HepG2 (cell line): ENCODE data around the gene SIMC1. TPM values are rescaled to one million over a fixed set of nuclear protein-coding genes. Genes with fewer than 3 reads are reported as not detected.
A peak's percentile ranks its signal among the peaks of the same experiment; 100 is the strongest.

Source experiments
- ARNT2 ChIP-seq: sonication (generic); formaldehyde crosslinking; IDR thresholded peaks from 2 replicates; pipeline ENCODE4 v1.8.0; 2022; ENCODE audit warnings: mild to moderate bottlenecking, low read depth, missing genetic modification reagents, moderate library complexity
- ATRX ChIP-seq: sonication (generic); formaldehyde crosslinking; IDR thresholded peaks from 2 replicates; pipeline ENCODE4 v1.4.0; 2020; ENCODE audit warnings: missing genetic modification reagents, borderline replicate concordance
- GATA4 ChIP-seq: sonication (generic); IDR thresholded peaks from 2 replicates; pipeline ENCODE4 v1.6.1; 2016; ENCODE audit warnings: antibody characterized with exemption, low read depth, borderline replicate concordance
- GFI1 ChIP-seq: sonication (generic); formaldehyde crosslinking; IDR thresholded peaks from 2 replicates; pipeline ENCODE4 v1.5.0; 2020; ENCODE audit warnings: missing genetic modification reagents, mild to moderate bottlenecking, borderline replicate concordance
- HDAC1 ChIP-seq: sonication (generic); formaldehyde crosslinking; IDR thresholded peaks from 2 replicates; pipeline ENCODE4 v1.5.1; 2020; ENCODE audit warnings: mild to moderate bottlenecking, missing genetic modification reagents
- KDM1A ChIP-seq: IDR thresholded peaks from 2 replicates; pipeline ENCODE4 v1.6.1; 2016; ENCODE audit warnings: missing compliant biosample characterization
- MZF1 ChIP-seq: sonication (generic); formaldehyde crosslinking; IDR thresholded peaks from 2 replicates; pipeline ENCODE4 v1.8.1; 2023; ENCODE audit warnings: mild to moderate bottlenecking, missing genetic modification reagents, borderline replicate concordance
- NFE2 ChIP-seq: sonication (generic); formaldehyde crosslinking; IDR thresholded peaks from 2 replicates; pipeline ENCODE4 v1.4.0; 2020; ENCODE audit warnings: missing genetic modification reagents
- NONO ChIP-seq, 2 experiments: fragments of 450-650 bp in 1 of 2; sonication (generic) in 1 of 2; formaldehyde crosslinking in 1 of 2; IDR thresholded peaks in 1 of 2; conservative IDR thresholded peaks in 1 of 2; 2 replicates each; pipeline versions ENCODE4 v1.6.1 to v1.8.0; 2017 to 2022; ENCODE audit warnings: mild to moderate bottlenecking in 1 of 2, missing genetic modification reagents in 1 of 2, moderate library complexity in 1 of 2
- POLR2AphosphoS5 ChIP-seq: IDR thresholded peaks from 2 replicates; pipeline ENCODE4 v1.6.1; 2012; ENCODE audit warnings: low read depth, low read length
- PRPF4 ChIP-seq: fragments of 200-400 bp; formaldehyde crosslinking; IDR thresholded peaks from 2 replicates; pipeline ENCODE4 v1.6.1; 2016; ENCODE audit warnings: low read length, low read depth; ENCODE audit not compliant: poor library complexity, severe bottlenecking
- SALL1 ChIP-seq: sonication (generic); formaldehyde crosslinking; IDR thresholded peaks from 2 replicates; pipeline ENCODE4 v1.8.0; 2022; ENCODE audit warnings: mild to moderate bottlenecking, missing genetic modification reagents
- SMC3 ChIP-seq: IDR thresholded peaks from 2 replicates; pipeline ENCODE4 v1.6.1; 2011; ENCODE audit warnings: low read length, improper control_type of control experiment
- TGIF2 ChIP-seq: IDR thresholded peaks from 2 replicates; pipeline ENCODE4 v1.6.1; 2016; ENCODE audit warnings: control low read depth, missing compliant biosample characterization
- ZBTB38 ChIP-seq: sonication (generic); formaldehyde crosslinking; IDR thresholded peaks from 2 replicates; pipeline ENCODE4 v1.5.1; 2020; ENCODE audit warnings: mild to moderate bottlenecking, missing genetic modification reagents
- ZNF326 ChIP-seq: sonication (generic); formaldehyde crosslinking; IDR thresholded peaks from 2 replicates; pipeline ENCODE4 v1.4.0; 2020; ENCODE audit warnings: missing genetic modification reagents, borderline replicate concordance
- ZNF761 ChIP-seq: sonication (generic); formaldehyde crosslinking; conservative IDR thresholded peaks from 2 replicates; pipeline ENCODE4 v1.4.0; 2020; ENCODE audit warnings: mild to moderate bottlenecking, missing genetic modification reagents
- ZSCAN9 ChIP-seq: IDR thresholded peaks from 2 replicates; pipeline ENCODE4 v1.6.1; 2016; ENCODE audit warnings: borderline replicate concordance
- polyA plus RNA-seq, 8 experiments: library from polyadenylated mRNA; depleted of rRNA in 3 of 8; stranded (reverse) in 7 of 8; unstranded in 1 of 8; fragments of >200 nt; fragmentation: Illumina TruSeq in 4 of 8; extraction: Trizol in 4 of 8; gene quantifications; 2 replicates each; pipeline versions ENCODE4 v1.2.1 to v1.2.3, GENCODE V29; 2011 to 2016; ENCODE audit warnings: low read depth in 4 of 8, missing spikeins in 1 of 8, mixed read lengths in 1 of 8; ENCODE audit not compliant: insufficient read depth in 1 of 8
- total RNA-seq, 5 experiments: library from RNA; depleted of rRNA; stranded (reverse); fragments of >200 nt; fragmentation: Illumina TruSeq; extraction: Trizol; gene quantifications; 2 replicates each; pipeline ENCODE4 v1.2.3, GENCODE V29; 2016; ENCODE audit warnings: low read depth in 1 of 5
- TF ChIP-seq, protein P1 (sequence below): sonication (generic); formaldehyde crosslinking; IDR thresholded peaks from 2 replicates; pipeline ENCODE4 v1.8.0; 2022; ENCODE audit warnings: mild to moderate bottlenecking, missing genetic modification reagents, moderate library complexity
- TF ChIP-seq, protein P2 (sequence below): IDR thresholded peaks from 2 replicates; pipeline ENCODE4 v1.6.1; 2016; ENCODE audit warnings: mild to moderate bottlenecking
- TF ChIP-seq, protein P3 (sequence below): sonication (generic); formaldehyde crosslinking; IDR thresholded peaks from 2 replicates; pipeline ENCODE4 v1.4.0; 2020; ENCODE audit warnings: missing genetic modification reagents, borderline replicate concordance
- TF ChIP-seq, protein P4 (sequence below): fragments of 450-650 bp; IDR thresholded peaks from 2 replicates; pipeline ENCODE4 v1.6.1; 2017

Gene SIMC1
- total and polyA plus RNA-seq, 2 of the 13 experiments (the other 11 are each of a cell fraction or from before 2014, with no cell fraction given): 5.4 to 6.8 TPM

DNA sequence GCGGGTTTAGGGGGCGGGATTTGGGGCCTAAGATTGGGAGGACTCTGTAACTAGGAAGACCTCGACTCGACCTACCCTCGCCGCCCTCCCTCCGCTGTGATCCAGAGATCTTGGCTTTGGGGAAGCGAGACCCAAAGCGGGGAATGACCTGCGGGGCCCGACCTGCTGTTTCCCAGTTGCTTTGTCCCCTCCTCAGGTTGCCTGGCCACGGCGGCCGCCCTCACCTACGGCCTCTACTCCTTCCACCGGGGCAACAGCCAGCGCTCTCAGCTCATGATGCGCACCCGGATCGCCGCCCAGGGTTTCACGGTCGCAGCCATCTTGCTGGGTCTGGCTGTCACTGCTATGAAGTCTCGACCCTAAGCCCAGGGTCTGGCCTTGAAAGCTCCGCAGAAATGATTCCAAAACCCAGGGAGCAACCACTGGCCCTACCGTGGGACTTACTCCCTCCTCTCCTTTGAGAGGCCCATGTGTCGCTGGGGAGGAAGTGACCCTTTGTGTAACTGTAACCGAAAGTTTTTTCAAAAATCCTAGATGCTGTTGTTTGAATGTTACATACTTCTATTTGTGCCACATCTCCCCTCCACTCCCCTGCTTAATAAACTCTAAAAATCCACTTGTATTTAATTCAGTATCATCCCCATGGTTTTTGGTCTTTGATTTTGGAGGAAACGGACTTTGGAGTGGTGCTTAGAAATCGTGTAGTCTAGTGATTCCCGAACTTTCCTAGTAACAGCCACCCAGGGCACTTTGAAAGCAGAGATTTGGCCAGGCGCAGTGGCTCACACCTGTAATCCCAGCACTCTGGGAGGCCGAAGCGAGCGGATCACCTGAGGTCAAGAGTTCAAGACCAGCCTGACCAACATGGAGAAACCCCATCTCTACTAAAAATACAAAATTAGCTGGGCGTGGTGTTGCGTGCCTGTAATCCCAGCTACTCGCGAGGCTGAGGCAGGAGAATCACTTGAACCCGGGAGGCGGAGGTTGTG is 151.2 kb downstream of the SIMC1 start (continued):
- TF ChIP-seq ZNF761 (CRISPR knock-in tag): no peak
- peak; percentile 12; the same call in 1 of the 2 replicates for TF ChIP-seq ZSCAN9
- TF ChIP-seq, protein P1, sequence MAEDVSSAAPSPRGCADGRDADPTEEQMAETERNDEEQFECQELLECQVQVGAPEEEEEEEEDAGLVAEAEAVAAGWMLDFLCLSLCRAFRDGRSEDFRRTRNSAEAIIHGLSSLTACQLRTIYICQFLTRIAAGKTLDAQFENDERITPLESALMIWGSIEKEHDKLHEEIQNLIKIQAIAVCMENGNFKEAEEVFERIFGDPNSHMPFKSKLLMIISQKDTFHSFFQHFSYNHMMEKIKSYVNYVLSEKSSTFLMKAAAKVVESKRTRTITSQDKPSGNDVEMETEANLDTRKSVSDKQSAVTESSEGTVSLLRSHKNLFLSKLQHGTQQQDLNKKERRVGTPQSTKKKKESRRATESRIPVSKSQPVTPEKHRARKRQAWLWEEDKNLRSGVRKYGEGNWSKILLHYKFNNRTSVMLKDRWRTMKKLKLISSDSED (CRISPR knock-in tag): no peak
- TF ChIP-seq TGIF2 (CRISPR knock-in tag): peak; percentile 2; the same call in 1 of the 2 replicates
- TF ChIP-seq, protein P2, sequence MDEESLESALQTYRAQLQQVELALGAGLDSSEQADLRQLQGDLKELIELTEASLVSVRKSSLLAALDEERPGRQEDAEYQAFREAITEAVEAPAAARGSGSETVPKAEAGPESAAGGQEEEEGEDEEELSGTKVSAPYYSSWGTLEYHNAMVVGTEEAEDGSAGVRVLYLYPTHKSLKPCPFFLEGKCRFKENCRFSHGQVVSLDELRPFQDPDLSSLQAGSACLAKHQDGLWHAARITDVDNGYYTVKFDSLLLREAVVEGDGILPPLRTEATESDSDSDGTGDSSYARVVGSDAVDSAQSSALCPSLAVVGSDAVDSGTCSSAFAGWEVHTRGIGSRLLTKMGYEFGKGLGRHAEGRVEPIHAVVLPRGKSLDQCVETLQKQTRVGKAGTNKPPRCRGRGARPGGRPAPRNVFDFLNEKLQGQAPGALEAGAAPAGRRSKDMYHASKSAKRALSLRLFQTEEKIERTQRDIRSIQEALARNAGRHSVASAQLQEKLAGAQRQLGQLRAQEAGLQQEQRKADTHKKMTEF (CRISPR knock-in tag): peak; percentile 2; the same call in 1 of the 2 replicates
- TF ChIP-seq ATRX (CRISPR knock-in tag): no peak
- TF ChIP-seq ZBTB38 (CRISPR knock-in tag): peak; percentile 12; the same call in 1 of the 2 replicates
- peak; percentile 22 for TF ChIP-seq HDAC1
- no peak for TF ChIP-seq PRPF4
- TF ChIP-seq SMC3: no peak
- TF ChIP-seq, protein P3, sequence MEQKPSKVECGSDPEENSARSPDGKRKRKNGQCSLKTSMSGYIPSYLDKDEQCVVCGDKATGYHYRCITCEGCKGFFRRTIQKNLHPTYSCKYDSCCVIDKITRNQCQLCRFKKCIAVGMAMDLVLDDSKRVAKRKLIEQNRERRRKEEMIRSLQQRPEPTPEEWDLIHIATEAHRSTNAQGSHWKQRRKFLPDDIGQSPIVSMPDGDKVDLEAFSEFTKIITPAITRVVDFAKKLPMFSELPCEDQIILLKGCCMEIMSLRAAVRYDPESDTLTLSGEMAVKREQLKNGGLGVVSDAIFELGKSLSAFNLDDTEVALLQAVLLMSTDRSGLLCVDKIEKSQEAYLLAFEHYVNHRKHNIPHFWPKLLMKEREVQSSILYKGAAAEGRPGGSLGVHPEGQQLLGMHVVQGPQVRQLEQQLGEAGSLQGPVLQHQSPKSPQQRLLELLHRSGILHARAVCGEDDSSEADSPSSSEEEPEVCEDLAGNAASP: 0 out of 2 replicates have a peak, but pooled peaks have one; percentile 3
- TF ChIP-seq SALL1 (CRISPR knock-in tag): peak; percentile 55
- TF ChIP-seq, protein P4, sequence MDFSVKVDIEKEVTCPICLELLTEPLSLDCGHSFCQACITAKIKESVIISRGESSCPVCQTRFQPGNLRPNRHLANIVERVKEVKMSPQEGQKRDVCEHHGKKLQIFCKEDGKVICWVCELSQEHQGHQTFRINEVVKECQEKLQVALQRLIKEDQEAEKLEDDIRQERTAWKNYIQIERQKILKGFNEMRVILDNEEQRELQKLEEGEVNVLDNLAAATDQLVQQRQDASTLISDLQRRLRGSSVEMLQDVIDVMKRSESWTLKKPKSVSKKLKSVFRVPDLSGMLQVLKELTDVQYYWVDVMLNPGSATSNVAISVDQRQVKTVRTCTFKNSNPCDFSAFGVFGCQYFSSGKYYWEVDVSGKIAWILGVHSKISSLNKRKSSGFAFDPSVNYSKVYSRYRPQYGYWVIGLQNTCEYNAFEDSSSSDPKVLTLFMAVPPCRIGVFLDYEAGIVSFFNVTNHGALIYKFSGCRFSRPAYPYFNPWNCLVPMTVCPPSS: no peak
- peak; percentile 53; the same call in 1 of the 2 replicates for TF ChIP-seq ARNT2 (CRISPR knock-in tag)
- peak; percentile 49; the same call in 1 of the 2 replicates for TF ChIP-seq GFI1 (CRISPR knock-in tag)
- peak; percentile 17; the same call in 1 of the 2 replicates for TF ChIP-seq NFE2 (CRISPR knock-in tag)
- peak; percentile 85 for TF ChIP-seq POLR2AphosphoS5
- no peak for TF ChIP-seq ZNF326 (CRISPR knock-in tag)
- peak; percentile 9; the same call in 1 of the 2 replicates for TF ChIP-seq GATA4
- TF ChIP-seq KDM1A: no peak
- TF ChIP-seq NONO (IDR thresholded peaks at IDR 0.05): no peak
- TF ChIP-seq NONO (CRISPR knock-in tag; conservative IDR thresholded peaks at IDR 0.05): peak; percentile 12; the same call in 1 of the 2 replicates
- TF ChIP-seq MZF1: no peak
